Common myeloid progenitor, CD34-positive (primary cell): ENCODE measurements around the gene ASIC2.

ENCODE experiments used
- CTCF ChIA-PET: fragments of 350-600 bp; sonication (Branson Sonifier 250); formaldehyde crosslinking; loops from one replicate; lab custom pipeline; 2021; ENCODE audit warnings: antibody characterized with exemption; lab: Charles Lee
- POLR2A ChIA-PET: fragments of 350-600 bp; sonication (Branson Sonifier 250); formaldehyde crosslinking; loops from one replicate; lab custom pipeline; 2021; ENCODE audit warnings: antibody characterized with exemption; lab: Charles Lee
- DNase-seq, 3 donors: peaks; one replicate each; pipeline versions ENCODE4 v3.0.0 to v3.0.0-alpha.2; 2013
- H3K27ac ChIP-seq, 2 experiments: 1 replicate in 1 of 2; 2 replicates in 1 of 2; pipeline ENCODE4 v1.7.0; 2013; ENCODE audit warnings: inconsistent platforms in 2 of 2, low read length in 2 of 2, mild to moderate bottlenecking in 2 of 2, low read depth in 1 of 2, moderate library complexity in 1 of 2; ENCODE audit not compliant: severe bottlenecking in 2 of 2, insufficient read depth in 1 of 2, poor library complexity in 1 of 2
- H3K27me3 ChIP-seq, 5 experiments: replicated peaks in 2 of 5; 1 replicate in 3 of 5; 2 replicates in 2 of 5; pipeline versions ENCODE4 v1.6.1 to v1.7.0; 2013; ENCODE audit warnings: low read length in 4 of 5, mild to moderate bottlenecking in 2 of 5, moderate library complexity in 2 of 5, inconsistent platforms in 1 of 5; ENCODE audit not compliant: insufficient read depth in 5 of 5, control insufficient read depth in 4 of 5
- H3K36me3 ChIP-seq, 4 experiments: 1 replicate in 2 of 4; 2 replicates in 2 of 4; pipeline versions ENCODE4 v1.6.1 to v1.7.0; 2013; ENCODE audit warnings: low read length in 3 of 4, control low read depth in 1 of 4, mild to moderate bottlenecking in 1 of 4; ENCODE audit not compliant: control insufficient read depth in 4 of 4, insufficient read depth in 4 of 4
- H3K4me1 ChIP-seq, 4 experiments: 1 replicate in 3 of 4; 2 replicates in 1 of 4; pipeline versions ENCODE4 v1.6.1 to v1.7.1; 2013; ENCODE audit warnings: low read length in 3 of 4, mild to moderate bottlenecking in 3 of 4, control low read depth in 1 of 4, inconsistent platforms in 1 of 4, moderate library complexity in 1 of 4; ENCODE audit not compliant: control insufficient read depth in 4 of 4, insufficient read depth in 4 of 4; ENCODE audit errors: control extremely low read depth in 1 of 4
- H3K4me3 ChIP-seq, 7 experiments: 1 replicate in 4 of 7; 2 replicates in 3 of 7; pipeline versions ENCODE4 v1.5.1 to v1.7.0; 2013; ENCODE audit warnings: mild to moderate bottlenecking in 7 of 7, low read length in 6 of 7, moderate library complexity in 6 of 7, inconsistent platforms in 2 of 7, low read depth in 2 of 7, control low read depth in 1 of 7; ENCODE audit not compliant: insufficient read depth in 4 of 7, control insufficient read depth in 1 of 7; ENCODE audit errors: extremely low read depth in 1 of 7
- H3K9me3 ChIP-seq, 5 experiments: 1 replicate in 4 of 5; 2 replicates in 1 of 5; pipeline versions ENCODE4 v1.6.1 to v1.7.1; 2013; ENCODE audit warnings: low read length in 4 of 5, mild to moderate bottlenecking in 2 of 5, inconsistent platforms in 1 of 5, low read depth in 1 of 5, moderate library complexity in 1 of 5; ENCODE audit not compliant: control insufficient read depth in 4 of 5, insufficient read depth in 2 of 5; ENCODE audit errors: control extremely low read depth in 1 of 5
- WGBS: methylation state at CpG from one replicate; pipeline ENCODE4 v1.1.5; 2013; ENCODE audit not compliant: insufficient coverage; 5-methylcytosine and 5-hydroxymethylcytosine counted together

ASIC2 gene

GRCh38 chr17:33280162-33280943 lies 12.7 kb downstream of the ASIC2 start:
- ChIA-PET POLR2A (no interaction called here), CTCF (no interaction called here)
- Histone ChIP-seq H3K27me3 (peaks cover 0 to 31% (median 6%) of the 10 kb centered on the region in 5 experiments), H3K4me1 (no peaks in the 10 kb centered on the region), H3K9me3 (no peaks in the 10 kb centered on the region), H3K36me3 (no peaks in the 10 kb centered on the region), H3K4me3 (no peak overlapping the region), H3K27ac (no peak overlapping the region)
- no peak for DNase-seq
- 100% methylated on average over 1 of the region's 8 CpGs for WGBS

GRCh38 chr17:33277436-33278100 lies 15.5 kb downstream of the ASIC2 start:
- no peak overlapping the region for H3K4me3 ChIP-seq
- H3K27me3 ChIP-seq = peaks cover 0 to 32% (median 3%) of the 10 kb centered on the region in 5 experiments
- no peaks in the 10 kb centered on the region for H3K36me3 ChIP-seq
- POLR2A ChIA-PET = no interaction called here
- CTCF ChIA-PET = no interaction called here
- H3K9me3 ChIP-seq = no peaks in the 10 kb centered on the region
- 83% methylated on average over 8 of the region's 10 CpGs for whole genome bisulfite sequencing
- no peak for DNase-seq
- no peak overlapping the region for H3K27ac ChIP-seq
- no peaks in the 10 kb centered on the region for H3K4me1 ChIP-seq

- CTCF ChIA-PET = no interaction called here
- 78% methylated on average over 3 of the region's 3 CpGs for WGBS
- H3K27me3 ChIP-seq = peaks cover 0 to 25% (median 2%) of the 10 kb centered on the region in 5 experiments
- no peak overlapping the region for H3K27ac ChIP-seq
- no peaks in the 10 kb centered on the region for H3K9me3 ChIP-seq
- POLR2A ChIA-PET = no interaction called here
- DNase-seq = no peak
- H3K4me3 ChIP-seq = no peak overlapping the region
- H3K36me3 ChIP-seq = no peaks in the 10 kb centered on the region
- no peaks in the 10 kb centered on the region for H3K4me1 ChIP-seq
Observed at GRCh38 chr17:33273743-33274410, 19.2 kb downstream of the ASIC2 start.

GRCh38 chr17:33273271-33273670 lies 19.8 kb downstream of the ASIC2 start:
- Histone ChIP-seq H3K4me1 (no peaks in the 10 kb centered on the region), H3K36me3 (no peaks in the 10 kb centered on the region), H3K9me3 (no peaks in the 10 kb centered on the region), H3K27me3 (peaks cover 0 to 23% (median 2%) of the 10 kb centered on the region in 5 experiments), H3K4me3 (no peak overlapping the region), H3K27ac (no peak overlapping the region)
- WGBS = no CpG with 5 or more reads among the region's 2 CpGs
- ChIA-PET CTCF (no interaction called here), POLR2A (no interaction called here)
- no peak for DNase-seq

- no peaks in the 10 kb centered on the region for H3K4me1 ChIP-seq
- ChIA-PET POLR2A (no interaction called here), CTCF (no interaction called here)
- H3K4me3 ChIP-seq = no peak overlapping the region
- H3K27ac ChIP-seq = no peak overlapping the region
- 88% methylated on average over 2 of the region's 2 CpGs for WGBS
- DNase-seq = no peak
- no peaks in the 10 kb centered on the region for H3K36me3 ChIP-seq
- peaks cover 0 to 21% (median 2%) of the 10 kb centered on the region in 5 experiments for H3K27me3 ChIP-seq
- no peaks in the 10 kb centered on the region for H3K9me3 ChIP-seq
Observed at GRCh38 chr17:33272438-33272837, 20.7 kb downstream of the ASIC2 start.

- Histone ChIP-seq H3K4me3 (no peak overlapping the region), H3K4me1 (no peaks in the 10 kb centered on the region), H3K9me3 (no peaks in the 10 kb centered on the region), H3K36me3 (no peaks in the 10 kb centered on the region), H3K27ac (no peak overlapping the region), H3K27me3 (peaks cover 0 to 15% (median 0%) of the 10 kb centered on the region in 5 experiments)
- WGBS = 85% methylated on average over 2 of the region's 2 CpGs
- ChIA-PET CTCF (no interaction called here), POLR2A (no interaction called here)
- no peak for DNase-seq
Observed at GRCh38 chr17:33269337-33270060, 23.6 kb downstream of the ASIC2 start.
